Common myeloid progenitor, CD34-positive (primary cell): ENCODE results near the gene FAM53B.

ENCODE experiments used
- CTCF ChIA-PET: fragments of 350-600 bp; sonication (Branson Sonifier 250); formaldehyde crosslinking; loops from one replicate; lab custom pipeline; 2021; ENCODE audit warnings: antibody characterized with exemption; lab: Charles Lee
- POLR2A ChIA-PET: fragments of 350-600 bp; sonication (Branson Sonifier 250); formaldehyde crosslinking; loops from one replicate; lab custom pipeline; 2021; ENCODE audit warnings: antibody characterized with exemption; lab: Charles Lee
- DNase-seq, 3 donors: peaks; one replicate each; pipeline versions ENCODE4 v3.0.0 to v3.0.0-alpha.2; 2013
- H3K27ac ChIP-seq, 2 experiments: 1 replicate in 1 of 2; 2 replicates in 1 of 2; pipeline ENCODE4 v1.7.0; 2013; ENCODE audit warnings: inconsistent platforms in 2 of 2, low read length in 2 of 2, mild to moderate bottlenecking in 2 of 2, low read depth in 1 of 2, moderate library complexity in 1 of 2; ENCODE audit not compliant: severe bottlenecking in 2 of 2, insufficient read depth in 1 of 2, poor library complexity in 1 of 2
- H3K27me3 ChIP-seq, 5 experiments: replicated peaks in 2 of 5; 1 replicate in 3 of 5; 2 replicates in 2 of 5; pipeline versions ENCODE4 v1.6.1 to v1.7.0; 2013; ENCODE audit warnings: low read length in 4 of 5, mild to moderate bottlenecking in 2 of 5, moderate library complexity in 2 of 5, inconsistent platforms in 1 of 5; ENCODE audit not compliant: insufficient read depth in 5 of 5, control insufficient read depth in 4 of 5
- H3K36me3 ChIP-seq, 4 experiments: 1 replicate in 2 of 4; 2 replicates in 2 of 4; pipeline versions ENCODE4 v1.6.1 to v1.7.0; 2013; ENCODE audit warnings: low read length in 3 of 4, control low read depth in 1 of 4, mild to moderate bottlenecking in 1 of 4; ENCODE audit not compliant: control insufficient read depth in 4 of 4, insufficient read depth in 4 of 4
- H3K4me1 ChIP-seq, 4 experiments: 1 replicate in 3 of 4; 2 replicates in 1 of 4; pipeline versions ENCODE4 v1.6.1 to v1.7.1; 2013; ENCODE audit warnings: low read length in 3 of 4, mild to moderate bottlenecking in 3 of 4, control low read depth in 1 of 4, inconsistent platforms in 1 of 4, moderate library complexity in 1 of 4; ENCODE audit not compliant: control insufficient read depth in 4 of 4, insufficient read depth in 4 of 4; ENCODE audit errors: control extremely low read depth in 1 of 4
- H3K4me3 ChIP-seq, 7 experiments: 1 replicate in 4 of 7; 2 replicates in 3 of 7; pipeline versions ENCODE4 v1.5.1 to v1.7.0; 2013; ENCODE audit warnings: mild to moderate bottlenecking in 7 of 7, low read length in 6 of 7, moderate library complexity in 6 of 7, inconsistent platforms in 2 of 7, low read depth in 2 of 7, control low read depth in 1 of 7; ENCODE audit not compliant: insufficient read depth in 4 of 7, control insufficient read depth in 1 of 7; ENCODE audit errors: extremely low read depth in 1 of 7
- H3K9me3 ChIP-seq, 5 experiments: 1 replicate in 4 of 5; 2 replicates in 1 of 5; pipeline versions ENCODE4 v1.6.1 to v1.7.1; 2013; ENCODE audit warnings: low read length in 4 of 5, mild to moderate bottlenecking in 2 of 5, inconsistent platforms in 1 of 5, low read depth in 1 of 5, moderate library complexity in 1 of 5; ENCODE audit not compliant: control insufficient read depth in 4 of 5, insufficient read depth in 2 of 5; ENCODE audit errors: control extremely low read depth in 1 of 5
- WGBS: methylation state at CpG from one replicate; pipeline ENCODE4 v1.1.5; 2013; ENCODE audit not compliant: insufficient coverage; 5-methylcytosine and 5-hydroxymethylcytosine counted together

FAM53B gene

DNA sequence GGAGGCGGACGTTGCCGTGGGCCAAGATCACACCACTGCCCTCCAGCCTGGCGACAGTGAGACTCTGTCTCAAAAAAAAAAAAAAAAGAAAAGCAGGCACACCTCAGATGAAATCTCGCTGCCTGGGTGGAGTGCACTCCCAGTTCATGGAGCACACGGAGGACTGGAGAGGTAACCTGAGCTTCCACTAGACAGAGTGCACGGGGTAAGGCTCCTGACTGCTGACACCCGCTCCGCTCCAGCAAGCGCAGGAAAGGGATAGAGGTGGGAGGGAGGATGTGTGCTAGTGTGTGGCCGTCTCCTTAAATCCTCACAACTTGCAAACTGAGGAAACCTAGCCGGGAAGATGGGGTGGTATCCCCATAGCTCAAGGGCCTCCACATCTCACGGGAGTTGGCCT is 50.8 kb downstream of the FAM53B start:
- H3K27ac ChIP-seq = peak overlapping the region in 1 of 2 experiments; percentile 14
- DNase-seq = no peak
- H3K4me1 ChIP-seq = peaks cover 0 to 37% (median 11%) of the 10 kb centered on the region in 4 experiments
- CTCF ChIA-PET = interaction anchor here (0.6 to 1.7 kb wide), 2 partner anchors 11 to 31 kb away, joined by 3 to 5 read pairs; no protein-coding TSS in a partner anchor
- WGBS = 96% methylated on average over 13 of the region's 13 CpGs
- H3K4me3 ChIP-seq = no peak overlapping the region
- no peaks in the 10 kb centered on the region for H3K27me3 ChIP-seq
- H3K36me3 ChIP-seq = peaks cover 7 to 66% (median 27%) of the 10 kb centered on the region in 4 experiments
- POLR2A ChIA-PET = interaction anchor here (0.7 kb wide), 1 partner anchor 12 kb away, joined by 3 read pairs; no protein-coding TSS in a partner anchor
- no peaks in the 10 kb centered on the region for H3K9me3 ChIP-seq

DNA sequence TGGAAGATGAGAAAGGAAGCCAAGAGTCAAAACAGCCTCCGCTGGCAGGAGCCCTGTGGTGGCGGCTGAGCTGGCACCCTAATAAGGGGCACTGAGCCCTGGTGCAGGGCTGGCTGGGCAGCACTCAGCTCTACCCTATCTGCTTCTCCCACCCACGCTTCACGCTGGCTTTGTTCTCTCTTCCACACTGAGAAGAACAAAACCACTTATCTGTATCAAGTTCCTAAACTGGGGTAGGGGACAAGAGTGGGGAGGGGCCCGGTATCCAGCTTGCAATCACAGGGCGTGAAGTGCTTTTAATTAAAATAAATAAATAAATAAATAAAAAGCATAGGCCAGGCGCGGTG is 52.1 kb downstream of the FAM53B start:
- POLR2A ChIA-PET = no interaction called here
- Histone ChIP-seq H3K27ac (no peak overlapping the region), H3K4me1 (peaks cover 0 to 40% (median 10%) of the 10 kb centered on the region in 4 experiments), H3K9me3 (no peaks in the 10 kb centered on the region), H3K36me3 (peaks cover 4 to 64% (median 25%) of the 10 kb centered on the region in 4 experiments), H3K4me3 (no peak overlapping the region), H3K27me3 (no peaks in the 10 kb centered on the region)
- DNase-seq = peak in 1 of 3 donors; percentile 29
- CTCF ChIA-PET = interaction anchor here (1.0 to 1.2 kb wide), 2 partner anchors 10 to 14 kb away, joined by 3 to 4 read pairs; no protein-coding TSS in a partner anchor
- 81% methylated on average over 2 of the region's 8 CpGs for WGBS

GRCh38 chr10:124691421-124692099 is 52.6 kb downstream of the FAM53B start:
- POLR2A ChIA-PET = no interaction called here
- Histone ChIP-seq H3K27ac (no peak overlapping the region), H3K4me3 (no peak overlapping the region), H3K36me3 (peaks cover 4 to 59% (median 24%) of the 10 kb centered on the region in 4 experiments), H3K4me1 (peaks cover 0 to 45% (median 10%) of the 10 kb centered on the region in 4 experiments), H3K9me3 (no peaks in the 10 kb centered on the region), H3K27me3 (no peaks in the 10 kb centered on the region)
- WGBS = 96% methylated on average over 8 of the region's 11 CpGs
- CTCF ChIA-PET = interaction anchor here (1.0 to 1.2 kb wide), 2 partner anchors 10 to 15 kb away, joined by 3 to 4 read pairs; no protein-coding TSS in a partner anchor
- no peak for DNase-seq

- no peaks in the 10 kb centered on the region for H3K27me3 ChIP-seq
- DNase-seq = no peak
- H3K4me1 ChIP-seq = peaks cover 2 to 50% (median 11%) of the 10 kb centered on the region in 4 experiments
- H3K4me3 ChIP-seq = no peak overlapping the region
- ChIA-PET CTCF (interaction anchor here (1.0 to 4.5 kb wide), 2 partner anchors 50 to 157 kb away, joined by 3 to 30 read pairs; no protein-coding TSS in a partner anchor), POLR2A (no interaction called here)
- H3K36me3 ChIP-seq = peaks cover 2 to 54% (median 24%) of the 10 kb centered on the region in 4 experiments
- no peaks in the 10 kb centered on the region for H3K9me3 ChIP-seq
- 100% methylated on average over 2 of the region's 5 CpGs for whole genome bisulfite sequencing
- H3K27ac ChIP-seq = no peak overlapping the region
These were observed 53.2 kb downstream of the FAM53B start for GRCh38 chr10:124691002-124691401.

DNA sequence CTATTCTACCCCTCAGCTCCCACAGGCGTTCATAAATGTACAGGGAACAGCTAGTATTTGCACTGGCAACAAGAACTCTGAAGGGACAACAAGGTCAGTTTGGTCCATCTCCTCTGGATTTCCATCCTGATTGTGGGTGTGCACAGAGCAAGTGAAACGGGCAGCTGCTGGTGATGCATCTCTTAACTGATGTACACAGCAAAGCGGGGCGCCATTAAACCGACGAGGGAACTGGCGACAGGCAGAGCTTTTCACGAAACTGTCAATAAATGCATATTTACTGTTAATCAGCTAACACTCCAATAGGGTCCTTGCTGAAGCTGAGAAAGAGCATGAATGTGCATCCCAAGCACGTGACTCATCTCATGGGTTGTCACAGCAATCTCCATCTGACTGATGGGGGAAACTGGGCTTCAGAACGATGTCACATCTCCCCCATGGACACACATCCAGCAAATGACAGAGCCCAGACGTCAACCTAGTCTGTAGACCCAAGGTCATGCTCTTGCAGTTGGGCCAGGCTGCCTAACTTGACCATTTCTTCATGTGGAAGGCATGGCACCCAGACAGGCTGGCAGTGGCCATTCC is 54.2 kb downstream of the FAM53B start:
- ChIA-PET CTCF (interaction anchor here (0.5 to 4.5 kb wide), 8 partner anchors 12 to 157 kb away, joined by 3 to 30 read pairs (median 3); no protein-coding TSS in a partner anchor), POLR2A (no interaction called here)
- 94% methylated on average over 8 of the region's 11 CpGs for WGBS
- H3K36me3 ChIP-seq = peaks cover 2 to 46% (median 19%) of the 10 kb centered on the region in 4 experiments
- DNase-seq = no peak
- H3K9me3 ChIP-seq = no peaks in the 10 kb centered on the region
- H3K27ac ChIP-seq = no peak overlapping the region
- no peak overlapping the region for H3K4me3 ChIP-seq
- H3K4me1 ChIP-seq = peaks cover 9 to 60% (median 21%) of the 10 kb centered on the region in 4 experiments
- no peaks in the 10 kb centered on the region for H3K27me3 ChIP-seq

DNA sequence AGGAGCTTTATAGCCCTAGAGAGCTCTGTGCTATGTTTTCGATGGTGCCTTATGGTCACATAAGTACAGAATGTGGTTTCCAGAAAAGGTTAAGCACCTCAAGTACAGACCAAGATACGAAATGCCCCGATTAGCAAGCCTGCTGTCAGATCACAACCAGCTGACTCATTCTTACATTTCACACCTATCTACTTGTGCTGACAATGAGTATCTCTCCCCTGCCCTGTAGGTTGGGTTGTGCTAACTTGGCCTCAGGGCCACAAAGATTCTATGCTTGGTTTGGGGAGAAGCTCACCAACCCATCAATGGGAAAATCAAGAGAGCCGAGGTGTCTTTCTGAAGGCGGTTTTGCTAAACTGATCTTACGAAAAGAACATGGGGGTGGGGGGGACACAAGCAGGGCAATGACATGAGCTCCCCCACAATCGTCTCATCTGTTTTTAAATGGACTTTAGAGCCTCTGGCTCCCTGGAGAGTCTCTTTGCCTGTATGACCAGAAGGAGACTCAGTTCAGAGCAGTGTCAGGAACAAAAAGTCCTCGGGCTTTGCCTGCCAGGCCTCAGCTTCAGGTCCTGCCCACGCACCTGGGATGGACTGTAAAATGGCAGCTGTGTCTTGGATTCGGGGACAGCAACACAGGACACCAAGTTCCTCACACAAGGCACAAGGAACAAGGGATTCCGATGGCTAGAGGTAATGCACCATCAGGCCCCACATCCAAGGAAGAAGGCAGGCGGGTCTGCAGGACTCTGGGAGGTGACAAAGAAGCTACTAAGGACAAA is 55.1 kb downstream of the FAM53B start:
- WGBS = 98% methylated on average over 10 of the region's 12 CpGs
- POLR2A ChIA-PET = no interaction called here
- Histone ChIP-seq H3K27ac (no peak overlapping the region), H3K4me3 (no peak overlapping the region), H3K27me3 (no peaks in the 10 kb centered on the region), H3K4me1 (peaks cover 16 to 70% (median 29%) of the 10 kb centered on the region in 4 experiments), H3K36me3 (peaks cover 0 to 37% (median 12%) of the 10 kb centered on the region in 4 experiments), H3K9me3 (no peaks in the 10 kb centered on the region)
- CTCF ChIA-PET = interaction anchor here (0.7 to 4.5 kb wide), 10 partner anchors 11 to 156 kb away, joined by 3 to 30 read pairs (median 3); no protein-coding TSS in a partner anchor
- DNase-seq = peak in 1 of 3 donors; percentile 14
